Body of pancreas (tissue), 4 donors: ENCODE results near the gene CAPN8. TPM values are rescaled to one million over a fixed set of nuclear protein-coding genes. Genes with fewer than 3 reads are reported as not detected.

Source experiments
- ATAC-seq: fragments of 150-250 bp; one replicate; pipeline ENCODE4 v1.9.1; 2016
- DNase-seq, 4 donors: peaks; one replicate each; pipeline ENCODE4 v3.0.0-alpha.2; 2019
- H3K27ac ChIP-seq, 4 donors: fragments of 200-600 bp; sonication (generic); 1 replicate in 3 of 4; 2 replicates in 1 of 4; pipeline versions ENCODE4 v1.5.1 to v1.6.1; 2016 to 2019; ENCODE audit warnings: mild to moderate bottlenecking in 1 of 4, mixed read lengths in 1 of 4, moderate library complexity in 1 of 4
- H3K27me3 ChIP-seq, 2 donors: fragments of 200-600 bp; sonication (generic); one replicate each; pipeline ENCODE4 v1.6.0; 2016; ENCODE audit warnings: mild to moderate bottlenecking in 1 of 2
- H3K36me3 ChIP-seq, 2 donors: fragments of 200-600 bp; sonication (generic); replicated peaks in 1 of 2; 2 replicates each; pipeline ENCODE4 v1.5.1; 2016; ENCODE audit warnings: low read depth in 2 of 2; ENCODE audit not compliant: insufficient read depth in 1 of 2
- H3K4me1 ChIP-seq: fragments of 200-600 bp; sonication (generic); one replicate; pipeline ENCODE4 v1.6.0; 2016
- H3K4me3 ChIP-seq, 2 donors: fragments of 200-600 bp; sonication (generic); 1 replicate in 1 of 2; 2 replicates in 1 of 2; pipeline ENCODE4 v1.5.1; 2016 to 2019
- H3K9me3 ChIP-seq, 3 donors: fragments of 200-600 bp; sonication (generic); 1 replicate in 2 of 3; 2 replicates in 1 of 3; pipeline ENCODE4 v1.5.1; 2016
- CTCF ChIP-seq, 7 experiments: fragments of 450-650 bp in 4 of 7; fragments of 200-600 bp in 3 of 7; sonication (generic) in 3 of 7; IDR thresholded peaks; one replicate each; pipeline ENCODE4 v1.5.1; 2016 to 2019; ENCODE audit warnings: antibody characterized with exemption in 7 of 7
- POLR2A ChIP-seq, 3 donors: fragments of 450-650 bp; IDR thresholded peaks; one replicate each; pipeline ENCODE4 v1.6.1; 2016; ENCODE audit warnings: antibody characterized with exemption in 3 of 3, mild to moderate bottlenecking in 2 of 3
- WGBS, 2 donors: methylation state at CpG; one replicate each; pipeline ENCODE4 v1.1.5; 2017; 5-methylcytosine and 5-hydroxymethylcytosine counted together
- intact Hi-C: fragments of 100-400 bp; cut with DNase I; formaldehyde crosslinking; loops from one replicate; pipeline ENCODE4 v1.15.1; 2023
- total RNA-seq, 2 donors: library from RNA; depleted of rRNA; stranded (reverse); fragments of >200 nt; gene quantifications; one replicate each; pipeline ENCODE4 v1.1.0, GENCODE V29; 2016

The CAPN8 gene
- total RNA-seq, 2 donors from 2014 or later: 43.1 TPM; not detected in 1

- no peak for DNase-seq
- Histone ChIP-seq H3K36me3 (no peaks in the 10 kb centered on the region), H3K4me3 (no peak overlapping the region), H3K27me3 (no peaks in the 10 kb centered on the region), H3K4me1 (no peaks in the 10 kb centered on the region), H3K27ac (no peak overlapping the region), H3K9me3 (no peaks in the 10 kb centered on the region)
- ATAC-seq: no peak
- intact Hi-C loops: no loop called here
- TF ChIP-seq CTCF (IDR thresholded peaks at IDR 0.05) (peak in 1 of 7 experiments; percentile 3), POLR2A (IDR thresholded peaks at IDR 0.05) (no peak)
- 70 to 77% methylated on average over 4 to 5 of the region's 5 CpGs for WGBS, 2 donors
Measured at GRCh38 chr1:223557130-223557475, 108.4 kb downstream of the CAPN8 start.

- intact Hi-C loops: no loop called here
- DNase-seq (peak; percentile 48 to 69 (median 56)), ATAC-seq (no peak)
- no peaks in the 10 kb centered on the region for H3K36me3 ChIP-seq
- H3K4me3 ChIP-seq: no peak overlapping the region
- no peaks in the 10 kb centered on the region for H3K4me1 ChIP-seq
- TF ChIP-seq POLR2A (IDR thresholded peaks at IDR 0.05) (no peak), CTCF (IDR thresholded peaks at IDR 0.05) (peak; percentile 11 to 79 (median 45))
- no peaks in the 10 kb centered on the region for H3K9me3 ChIP-seq
- H3K27me3 ChIP-seq: no peaks in the 10 kb centered on the region
- WGBS, 2 donors: 47 to 58% methylated on average over 7 to 8 of the region's 8 CpGs
- no peak overlapping the region for H3K27ac ChIP-seq
Measured at GRCh38 chr1:223556414-223557129, 108.9 kb downstream of the CAPN8 start.

GRCh38 chr1:223553957-223554356 is 111.5 kb downstream of the CAPN8 start:
- H3K27me3 ChIP-seq: no peaks in the 10 kb centered on the region
- no peak overlapping the region for H3K4me3 ChIP-seq
- intact Hi-C loops: no loop called here
- ATAC-seq (no peak), DNase-seq (no peak)
- TF ChIP-seq CTCF (IDR thresholded peaks at IDR 0.05) (no peak), POLR2A (IDR thresholded peaks at IDR 0.05) (no peak)
- no peak overlapping the region for H3K27ac ChIP-seq
- 86 to 90% methylated on average over 3 of the region's 3 CpGs for WGBS, 2 donors
- H3K36me3 ChIP-seq: no peaks in the 10 kb centered on the region
- H3K9me3 ChIP-seq: no peaks in the 10 kb centered on the region
- H3K4me1 ChIP-seq: no peaks in the 10 kb centered on the region

GRCh38 chr1:223551610-223552009 is 113.9 kb downstream of the CAPN8 start:
- H3K27ac ChIP-seq: no peak overlapping the region
- H3K27me3 ChIP-seq: no peaks in the 10 kb centered on the region
- no peak for TF ChIP-seq POLR2A (IDR thresholded peaks at IDR 0.05)
- TF ChIP-seq CTCF (IDR thresholded peaks at IDR 0.05): no peak
- H3K36me3 ChIP-seq: no peaks in the 10 kb centered on the region
- no peak overlapping the region for H3K4me3 ChIP-seq
- no peak for ATAC-seq
- 57 to 83% methylated on average over 3 of the region's 3 CpGs for WGBS, 2 donors
- no peaks in the 10 kb centered on the region for H3K4me1 ChIP-seq
- H3K9me3 ChIP-seq: no peaks in the 10 kb centered on the region
- no peak for DNase-seq
- intact Hi-C loops: no loop called here

GRCh38 chr1:223549740-223550139 is 115.8 kb downstream of the CAPN8 start:
- intact Hi-C loops: no loop called here
- ATAC-seq (no peak), DNase-seq (no peak)
- Histone ChIP-seq H3K9me3 (no peaks in the 10 kb centered on the region), H3K4me3 (no peak overlapping the region), H3K27me3 (no peaks in the 10 kb centered on the region), H3K27ac (no peak overlapping the region), H3K36me3 (no peaks in the 10 kb centered on the region), H3K4me1 (no peaks in the 10 kb centered on the region)
- 71 to 79% methylated on average over 1 of the region's 1 CpG for WGBS, 2 donors
- TF ChIP-seq CTCF (IDR thresholded peaks at IDR 0.05) (no peak), POLR2A (IDR thresholded peaks at IDR 0.05) (no peak)
